GM19099 (cell line): ENCODE data around the gene CD86.
A peak's percentile ranks its signal among the peaks of the same experiment; 100 is the strongest.

Experiments used
- POLR2A ChIP-seq: IDR thresholded peaks from 3 replicates; pipeline ENCODE4 v1.6.1; 2011; ENCODE audit warnings: low read depth; ENCODE audit not compliant: insufficient read length; ENCODE audit errors: extremely low read depth

The CD86 gene

GRCh38 chr3:122077293-122078234 is 22.4 kb downstream of the CD86 start:
- peak; percentile 54 for TF ChIP-seq POLR2A

- TF ChIP-seq POLR2A, result peak; percentile 2
Observed at GRCh38 chr3:122078235-122078935, 23.2 kb downstream of the CD86 start.

GRCh38 chr3:122079524-122080206 is 24.5 kb downstream of the CD86 start:
- TF ChIP-seq POLR2A, result no peak

GRCh38 chr3:122080207-122080587 is 25.0 kb downstream of the CD86 start:
- no peak for TF ChIP-seq POLR2A

- no peak for TF ChIP-seq POLR2A
Observed at GRCh38 chr3:122081543-122082247, 26.5 kb downstream of the CD86 start.

- TF ChIP-seq POLR2A, result no peak
Observed at GRCh38 chr3:122082357-122082756, 27.2 kb downstream of the CD86 start.

- no peak for TF ChIP-seq POLR2A
Observed at GRCh38 chr3:122084799-122085198, 29.6 kb downstream of the CD86 start.

GRCh38 chr3:122085673-122086072 is 30.5 kb downstream of the CD86 start:
- TF ChIP-seq POLR2A, result no peak

- no peak for TF ChIP-seq POLR2A
Observed at GRCh38 chr3:122088531-122088930, 33.4 kb downstream of the CD86 start.

- no peak for TF ChIP-seq POLR2A
Observed at GRCh38 chr3:122091602-122092295, 36.6 kb downstream of the CD86 start.

GRCh38 chr3:122092460-122093165 is 37.5 kb downstream of the CD86 start:
- no peak for TF ChIP-seq POLR2A

- TF ChIP-seq POLR2A, result no peak
Observed at GRCh38 chr3:122094125-122094524, 39.0 kb downstream of the CD86 start.

GRCh38 chr3:122094693-122095092 is 39.5 kb downstream of the CD86 start:
- TF ChIP-seq POLR2A, result no peak

- TF ChIP-seq POLR2A, result no peak
Observed at GRCh38 chr3:122097141-122097540, 42.0 kb downstream of the CD86 start.

- no peak for TF ChIP-seq POLR2A
Observed at GRCh38 chr3:122098611-122099010, 43.4 kb downstream of the CD86 start.
